GM23248 (cell line): ENCODE results near the gene NPAS2.

Source experiments
- EZH2 ChIP-seq: fragments of 200-600 bp; sonication (generic); IDR thresholded peaks from 2 replicates; pipeline ENCODE4 v1.6.1; 2018; ENCODE audit warnings: antibody characterized with exemption, mild to moderate bottlenecking; ENCODE audit not compliant: insufficient read depth, poor library complexity, severe bottlenecking
- EZH2phosphoT487 ChIP-seq: fragments of 200-600 bp; sonication (generic); IDR thresholded peaks from 2 replicates; pipeline ENCODE4 v1.6.1; 2018; ENCODE audit warnings: antibody characterized with exemption, moderate library complexity, mild to moderate bottlenecking, low read depth; ENCODE audit not compliant: insufficient read depth

GRCh38 chr2:100812116-100812515, 7.8 kb upstream of the NPAS2 start:
- TF ChIP-seq EZH2phosphoT487 (no peak), EZH2 (no peak)
